Measurements from ENCODE around the gene STK16.

DNA sequence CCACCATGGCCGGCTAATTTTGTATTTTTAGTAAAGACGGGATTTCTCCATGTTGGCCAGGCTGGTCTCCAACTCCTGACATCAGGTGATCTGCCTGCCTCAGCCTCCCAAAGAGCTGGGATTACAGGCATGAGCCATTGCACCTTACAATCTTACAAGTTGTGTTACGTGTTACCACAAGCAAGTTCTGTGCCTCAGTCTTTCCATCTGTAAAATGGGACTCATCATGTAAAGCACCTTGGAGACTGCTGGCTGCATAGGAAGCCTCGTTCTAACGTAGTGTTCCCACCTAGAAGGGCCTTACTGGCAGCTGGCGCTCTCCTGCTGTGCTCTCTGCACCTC, 43.9 kb downstream of the STK16 start:
- TF ChIP-seq, protein P1, sequence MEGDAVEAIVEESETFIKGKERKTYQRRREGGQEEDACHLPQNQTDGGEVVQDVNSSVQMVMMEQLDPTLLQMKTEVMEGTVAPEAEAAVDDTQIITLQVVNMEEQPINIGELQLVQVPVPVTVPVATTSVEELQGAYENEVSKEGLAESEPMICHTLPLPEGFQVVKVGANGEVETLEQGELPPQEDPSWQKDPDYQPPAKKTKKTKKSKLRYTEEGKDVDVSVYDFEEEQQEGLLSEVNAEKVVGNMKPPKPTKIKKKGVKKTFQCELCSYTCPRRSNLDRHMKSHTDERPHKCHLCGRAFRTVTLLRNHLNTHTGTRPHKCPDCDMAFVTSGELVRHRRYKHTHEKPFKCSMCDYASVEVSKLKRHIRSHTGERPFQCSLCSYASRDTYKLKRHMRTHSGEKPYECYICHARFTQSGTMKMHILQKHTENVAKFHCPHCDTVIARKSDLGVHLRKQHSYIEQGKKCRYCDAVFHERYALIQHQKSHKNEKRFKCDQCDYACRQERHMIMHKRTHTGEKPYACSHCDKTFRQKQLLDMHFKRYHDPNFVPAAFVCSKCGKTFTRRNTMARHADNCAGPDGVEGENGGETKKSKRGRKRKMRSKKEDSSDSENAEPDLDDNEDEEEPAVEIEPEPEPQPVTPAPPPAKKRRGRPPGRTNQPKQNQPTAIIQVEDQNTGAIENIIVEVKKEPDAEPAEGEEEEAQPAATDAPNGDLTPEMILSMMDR (IDR thresholded peaks at IDR 0.05; ENCODE audit: insufficient read depth, low read depth, low read length), result no peak
- TF ChIP-seq EZH2 (IDR thresholded peaks at IDR 0.05; ENCODE audit: insufficient read depth, low read length), result no peak

All from astrocyte (in vitro differentiated cells and primary cell).